Mucosa of descending colon (tissue), 3 donors: ENCODE data around the gene LOC128125822.
"Not testable (repeated sequence)": the region's sequence is repeated elsewhere in the genome, so short reads cannot be mapped to it uniquely, and the experiment has no call there.

Experiments
- ATAC-seq: fragments of 200-7000 bp; cut with Tn5 transposase; one replicate; pipeline ENCODE4 v1.9.1; 2020; ENCODE audit warnings: mild to moderate bottlenecking, moderate library complexity
- DNase-seq, 3 donors: peaks; one replicate each; pipeline ENCODE4 v3.0.0-alpha.2; 2020
- H3K36me3 ChIP-seq: fragments of 200-600 bp; one replicate; pipeline ENCODE4 v1.8.0; 2021; ENCODE audit warnings: low read depth, mild to moderate bottlenecking
- H3K4me1 ChIP-seq: fragments of 200-600 bp; one replicate; pipeline ENCODE4 v1.8.0; 2021; ENCODE audit warnings: low read depth, mild to moderate bottlenecking
- H3K4me3 ChIP-seq: fragments of 200-600 bp; one replicate; pipeline ENCODE4 v1.8.0; 2021; ENCODE audit warnings: mild to moderate bottlenecking
- H3K9me3 ChIP-seq: fragments of 200-600 bp; one replicate; pipeline ENCODE4 v1.8.0; 2021; ENCODE audit warnings: mild to moderate bottlenecking
- intact Hi-C, 2 donors: fragments of 100-400 bp; cut with DNase I in 1 of 2; cut with micrococcal nuclease in 1 of 2; formaldehyde crosslinking; loops; one replicate each; pipeline versions ENCODE4 v1.11.0 to v1.11.1; 2022; cut with DNase I, micrococcal nuclease
- TF ChIP-seq, protein P1 (sequence below): fragments of 200-600 bp; IDR thresholded peaks from one replicate; pipeline ENCODE4 v1.8.0; 2022; ENCODE audit warnings: antibody characterized with exemption, mild to moderate bottlenecking
- donor health status: DM: no; HTN: no; CAD: no; lungs with moderate emphysema.
- donor health status: DM: no; HTN: no; CAD: no.
- donor health status: DM: no; HTN: yes; CAD: no.

Gene LOC128125822

DNA sequence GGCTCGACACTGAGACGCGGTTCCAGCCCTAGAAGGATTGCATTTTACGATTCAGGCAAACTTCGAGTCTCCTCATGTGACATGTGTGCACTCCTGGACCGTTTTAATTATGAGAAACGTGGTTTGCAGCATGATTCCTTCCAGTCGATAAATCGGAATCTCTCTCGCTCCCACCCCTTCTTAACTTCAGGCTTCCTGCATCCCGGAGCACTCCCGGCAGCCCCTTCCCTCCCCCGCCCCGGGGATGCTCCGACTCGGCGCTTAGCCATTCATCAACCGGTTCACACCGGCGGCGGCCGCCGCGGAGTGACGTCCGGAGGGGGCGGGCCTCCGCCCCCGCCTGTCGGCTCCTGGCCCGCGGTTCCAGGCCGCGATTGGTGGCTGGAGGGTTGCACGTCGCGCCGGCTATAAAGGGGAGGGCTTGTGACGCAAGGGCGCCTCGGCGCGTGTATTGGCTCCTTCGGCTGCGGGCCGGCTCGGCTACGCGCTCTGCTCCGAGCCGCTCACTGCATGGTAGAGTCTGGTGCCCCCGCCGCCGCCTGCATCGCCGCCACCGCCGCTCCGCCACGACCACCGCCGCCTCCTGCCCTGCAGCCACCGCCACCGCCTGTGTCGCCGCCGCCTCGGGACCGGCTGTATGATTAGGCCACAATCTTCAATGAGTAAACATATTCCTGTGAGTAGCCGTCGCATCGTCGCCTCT lies at the start of gene LOC128125822, which contains the start of gene PTP4A1:
TSS of gene LOC128125822 (plus strand) at position 437 of the 703 bp plus-strand sequence.
TSS of gene PTP4A1 (plus strand) at position 437 of the 703 bp plus-strand sequence. CDS start 4,401 bp downstream, outside the sequence.
- Histone ChIP-seq H3K4me1 (no peaks in the 10 kb centered on the region), H3K4me3 (peak within 1 kb of the TSS; percentile 94), H3K9me3 (no peaks in the 10 kb centered on the region), H3K36me3 (no peaks in the 10 kb centered on the region)
- intact Hi-C loops: no loop called here
- DNase-seq (peak; percentile 98 to 99 (median 99)), ATAC-seq (peak; percentile 86)
- TF ChIP-seq, protein P1, sequence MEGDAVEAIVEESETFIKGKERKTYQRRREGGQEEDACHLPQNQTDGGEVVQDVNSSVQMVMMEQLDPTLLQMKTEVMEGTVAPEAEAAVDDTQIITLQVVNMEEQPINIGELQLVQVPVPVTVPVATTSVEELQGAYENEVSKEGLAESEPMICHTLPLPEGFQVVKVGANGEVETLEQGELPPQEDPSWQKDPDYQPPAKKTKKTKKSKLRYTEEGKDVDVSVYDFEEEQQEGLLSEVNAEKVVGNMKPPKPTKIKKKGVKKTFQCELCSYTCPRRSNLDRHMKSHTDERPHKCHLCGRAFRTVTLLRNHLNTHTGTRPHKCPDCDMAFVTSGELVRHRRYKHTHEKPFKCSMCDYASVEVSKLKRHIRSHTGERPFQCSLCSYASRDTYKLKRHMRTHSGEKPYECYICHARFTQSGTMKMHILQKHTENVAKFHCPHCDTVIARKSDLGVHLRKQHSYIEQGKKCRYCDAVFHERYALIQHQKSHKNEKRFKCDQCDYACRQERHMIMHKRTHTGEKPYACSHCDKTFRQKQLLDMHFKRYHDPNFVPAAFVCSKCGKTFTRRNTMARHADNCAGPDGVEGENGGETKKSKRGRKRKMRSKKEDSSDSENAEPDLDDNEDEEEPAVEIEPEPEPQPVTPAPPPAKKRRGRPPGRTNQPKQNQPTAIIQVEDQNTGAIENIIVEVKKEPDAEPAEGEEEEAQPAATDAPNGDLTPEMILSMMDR: peak; percentile 20

DNA sequence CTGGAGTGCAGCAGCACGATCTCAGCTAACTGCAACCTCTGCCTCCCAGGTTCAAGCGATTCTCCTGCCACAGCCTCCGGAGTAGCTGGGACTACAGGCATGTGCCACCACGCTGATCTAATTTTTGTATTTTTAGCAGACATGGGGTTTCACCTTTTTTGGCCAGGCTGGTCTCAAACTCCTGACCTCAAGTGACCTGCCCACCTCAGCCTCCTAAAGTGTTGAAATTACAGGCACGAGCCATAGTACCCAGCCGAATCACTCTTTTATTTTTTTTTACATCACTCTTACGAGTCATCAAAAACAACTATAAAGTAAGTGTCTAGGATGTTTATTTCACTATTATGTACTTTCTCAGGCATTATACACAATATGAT lies 49.4 kb upstream of the LOC128125822 start:
- H3K36me3 ChIP-seq, ATAC-seq, intact Hi-C loops, DNase-seq, H3K4me3 ChIP-seq, H3K9me3 ChIP-seq, H3K4me1 ChIP-seq: not testable (repeated sequence)

DNA sequence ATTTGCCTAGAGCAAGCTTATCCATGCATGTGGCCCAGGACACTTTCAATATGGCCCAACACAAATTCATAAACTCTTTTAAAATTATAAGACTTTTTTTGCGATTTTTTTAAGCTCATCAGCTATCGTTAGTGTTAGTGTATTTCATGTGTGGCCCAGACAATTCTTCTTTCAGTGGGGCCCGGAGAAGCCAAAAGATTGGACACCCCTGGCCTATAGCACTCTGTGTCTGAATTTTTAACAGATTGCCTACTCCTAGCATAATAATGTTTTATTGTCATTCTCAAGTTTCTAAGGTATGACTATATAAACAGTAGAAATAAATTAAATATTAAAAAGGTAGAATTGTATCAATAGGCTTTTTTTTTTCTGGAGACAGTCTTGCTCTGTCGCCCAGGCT lies 48.6 kb upstream of the LOC128125822 start:
- DNase-seq (no peak), ATAC-seq (no peak)
- H3K36me3 ChIP-seq: no peaks in the 10 kb centered on the region
- no peaks in the 10 kb centered on the region for H3K4me1 ChIP-seq
- intact Hi-C loops: no loop called here
- TF ChIP-seq, protein P1: no peak
- H3K9me3 ChIP-seq: no peaks in the 10 kb centered on the region
- no peak overlapping the region for H3K4me3 ChIP-seq

DNA sequence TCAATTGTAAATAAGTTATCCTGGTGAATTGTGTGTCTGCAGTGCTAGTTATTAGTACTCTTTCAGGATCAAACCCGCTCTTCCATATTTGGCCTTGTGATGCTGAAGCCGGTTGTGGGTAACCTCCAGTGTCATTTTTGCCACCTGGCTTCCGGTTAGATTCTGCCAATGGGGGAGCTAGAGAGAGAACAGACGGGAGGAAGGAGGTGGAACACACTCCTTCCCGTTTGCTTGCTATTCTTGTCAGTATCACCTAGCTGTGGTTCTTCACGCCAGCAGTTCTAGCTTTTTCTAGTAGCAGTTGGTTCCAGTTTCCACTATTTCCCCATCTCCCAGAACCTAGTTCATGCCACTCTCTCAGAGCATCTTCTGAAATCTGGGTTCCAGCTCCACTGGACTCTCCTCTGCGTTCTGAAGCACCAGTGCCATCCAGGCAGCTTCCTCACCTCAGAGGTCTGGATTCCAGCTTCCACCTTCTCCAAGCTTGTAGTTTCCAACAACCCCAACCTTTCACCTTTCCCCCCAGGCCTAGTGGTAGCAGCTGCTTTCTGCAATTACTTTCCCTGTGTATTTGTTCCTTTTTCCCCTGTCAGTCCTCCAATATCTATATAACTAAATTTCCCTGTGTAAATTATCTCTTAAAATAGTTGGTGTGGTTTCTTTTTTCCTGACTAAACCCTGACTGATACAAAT lies 46.9 kb upstream of the LOC128125822 start:
- Histone ChIP-seq H3K36me3 (no peaks in the 10 kb centered on the region), H3K9me3 (no peaks in the 10 kb centered on the region), H3K4me1 (no peaks in the 10 kb centered on the region), H3K4me3 (no peak overlapping the region)
- intact Hi-C loops: no loop called here
- ATAC-seq (no peak), DNase-seq (no peak)
- TF ChIP-seq, protein P1: no peak

DNA sequence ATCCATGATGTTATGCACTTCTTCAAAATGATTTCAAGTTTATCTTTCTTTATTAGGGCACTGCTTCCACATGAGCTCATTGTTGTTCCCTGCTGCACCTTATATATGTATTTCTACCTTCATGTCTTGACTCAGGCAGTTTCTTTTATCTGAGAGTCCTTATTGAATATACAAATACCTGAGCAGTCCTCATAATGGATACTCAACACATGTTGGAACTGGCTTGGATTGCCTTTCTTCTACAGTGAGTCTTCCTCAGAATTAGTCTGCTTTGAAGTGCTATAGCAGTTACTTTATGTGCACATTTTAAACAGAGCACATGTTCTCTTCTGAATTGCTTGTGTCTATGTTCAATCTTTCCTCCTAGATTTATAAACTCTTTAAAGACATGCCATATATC lies 45.3 kb upstream of the LOC128125822 start:
- TF ChIP-seq, protein P1: no peak
- DNase-seq (no peak), ATAC-seq (no peak)
- intact Hi-C loops: no loop called here
- Histone ChIP-seq H3K36me3 (no peaks in the 10 kb centered on the region), H3K9me3 (no peaks in the 10 kb centered on the region), H3K4me1 (no peaks in the 10 kb centered on the region), H3K4me3 (no peak overlapping the region)
